ENCODE data around the gene POLR3GL. TPM values are rescaled to one million over a fixed set of nuclear protein-coding genes. Genes with fewer than 3 reads are reported as not detected.

Gene POLR3GL
- total RNA-seq, 1 donor from 2014 or later = 16.1 TPM

- TF ChIP-seq CTCF (conservative IDR thresholded peaks at IDR 0.05; ENCODE audit: low read depth, low read length) = no peak
- no peak overlapping the region for H3K4me3 ChIP-seq (ENCODE audit: low read depth, low read length)
- DNase-seq (ENCODE audit: low read depth) = no peak
Observed at GRCh38 chr1:146010126-146010738, 45.7 kb downstream of the POLR3GL start.

DNA sequence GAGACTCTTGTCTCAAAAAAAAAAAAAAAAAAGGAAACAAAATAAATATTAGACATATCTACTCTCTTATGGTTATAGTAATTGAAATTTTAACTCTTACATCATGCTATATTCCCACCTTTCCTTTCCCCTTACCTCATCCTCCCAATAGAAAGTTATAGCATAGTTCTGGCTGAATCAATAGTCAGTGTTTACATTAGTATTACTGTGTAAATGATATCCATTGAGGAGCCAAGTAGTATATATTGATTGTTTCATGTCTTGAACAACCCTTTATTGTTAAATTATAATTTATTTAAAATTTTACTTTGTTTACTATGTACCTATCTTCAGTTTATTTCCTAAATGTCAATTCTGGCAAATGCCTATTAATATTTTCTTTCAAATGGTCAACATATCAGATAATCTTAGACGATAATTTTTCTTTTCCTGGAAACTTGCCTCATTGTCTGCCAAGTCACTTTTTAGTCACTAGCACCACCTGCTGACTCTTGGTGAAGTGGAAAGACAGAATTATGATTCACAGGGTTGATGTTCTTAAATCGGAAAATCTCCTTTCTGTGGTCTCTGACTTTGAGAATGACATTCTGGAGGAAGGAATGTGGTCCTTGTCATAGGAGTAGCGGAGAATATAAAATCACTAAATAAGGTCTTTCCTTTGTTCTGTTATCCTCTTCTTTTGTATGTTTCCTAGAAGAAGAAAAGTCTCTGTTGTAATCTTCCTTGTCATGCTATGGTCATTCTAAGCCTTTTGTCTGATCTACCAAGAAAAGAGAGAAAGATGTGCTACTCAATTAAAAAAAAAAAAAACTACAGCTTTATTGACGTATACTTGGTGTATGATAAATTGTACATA is 48.4 kb downstream of the POLR3GL start:
- no peak overlapping the region for H3K4me3 ChIP-seq (ENCODE audit: low read depth, low read length)
- DNase-seq (ENCODE audit: low read depth) = no peak
- peak; percentile 88 for TF ChIP-seq CTCF (conservative IDR thresholded peaks at IDR 0.05; ENCODE audit: low read depth, low read length)

DNA sequence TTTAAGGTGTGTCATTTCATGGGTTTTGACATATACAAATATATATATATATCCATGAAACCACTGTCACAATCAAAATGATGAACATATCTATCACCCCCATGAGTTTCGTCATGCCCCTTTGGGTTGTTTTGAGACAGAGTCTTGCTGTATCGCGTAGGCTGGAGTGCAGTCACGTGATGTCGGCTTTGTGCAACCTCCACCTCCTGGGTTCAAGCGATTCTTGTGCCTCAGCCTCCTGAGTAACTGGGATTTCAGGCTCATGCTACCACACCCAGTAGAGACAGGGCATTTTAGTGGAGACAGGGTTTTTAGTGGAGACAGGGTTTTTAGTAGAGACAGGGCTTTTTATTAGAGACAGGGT is 49.1 kb downstream of the POLR3GL start:
- no peak overlapping the region for H3K4me3 ChIP-seq (ENCODE audit: low read depth, low read length)
- no peak for DNase-seq (ENCODE audit: low read depth)
- TF ChIP-seq CTCF (conservative IDR thresholded peaks at IDR 0.05; ENCODE audit: low read depth, low read length) = no peak

GRCh38 chr1:146016891-146017290 is 52.4 kb downstream of the POLR3GL start:
- TF ChIP-seq CTCF (conservative IDR thresholded peaks at IDR 0.05; ENCODE audit: low read depth, low read length) = no peak
- DNase-seq (ENCODE audit: low read depth) = no peak
- H3K4me3 ChIP-seq (ENCODE audit: low read depth, low read length) = no peak overlapping the region

DNA sequence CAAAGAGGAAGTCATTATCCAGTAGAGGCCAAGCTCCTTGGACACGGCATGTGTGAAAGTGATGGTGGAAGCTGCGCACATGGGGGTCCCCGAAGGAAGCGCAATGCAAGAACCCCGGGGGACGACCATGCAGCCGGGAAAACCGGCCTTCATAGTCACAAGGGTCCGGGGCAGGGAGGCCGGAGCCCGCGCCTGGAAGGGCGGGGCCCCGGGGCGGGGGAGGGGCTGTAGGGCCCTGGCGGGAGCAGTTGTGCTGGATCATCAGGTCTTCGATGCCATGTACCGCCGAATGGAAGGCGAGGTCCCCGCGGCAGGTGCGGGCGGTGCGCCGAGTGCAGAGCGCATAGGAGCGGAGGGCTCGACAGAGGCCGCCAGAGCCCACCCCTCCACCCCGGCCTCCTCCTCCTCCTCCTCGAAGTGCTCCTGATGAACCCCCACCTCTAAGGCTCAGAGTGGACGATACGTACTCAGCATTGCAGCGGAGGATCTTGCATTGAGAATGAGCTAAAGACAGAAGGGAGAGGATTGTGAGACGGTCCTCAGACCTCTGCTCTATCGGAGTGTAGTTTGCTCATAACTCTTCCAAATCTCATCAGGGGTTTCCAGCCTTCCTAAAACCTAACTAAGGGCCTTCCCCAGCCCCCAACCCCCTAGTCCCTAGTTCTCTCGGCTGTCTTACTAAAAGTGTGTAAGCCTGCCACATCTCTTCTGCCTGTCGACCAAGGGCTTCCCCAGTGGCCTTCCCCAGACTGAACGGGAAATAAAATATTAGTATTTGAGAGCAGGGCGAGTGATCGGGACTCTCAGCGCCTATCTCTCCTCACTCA is 55.0 kb downstream of the POLR3GL start:
- no peak overlapping the region for H3K4me3 ChIP-seq (ENCODE audit: low read depth, low read length)
- no peak for DNase-seq (ENCODE audit: low read depth)
- no peak for TF ChIP-seq CTCF (conservative IDR thresholded peaks at IDR 0.05; ENCODE audit: low read depth, low read length)

GRCh38 chr1:146020058-146021049 is 55.9 kb downstream of the POLR3GL start:
- no peak for DNase-seq (ENCODE audit: low read depth)
- TF ChIP-seq CTCF (conservative IDR thresholded peaks at IDR 0.05; ENCODE audit: low read depth, low read length) = peak; percentile 10
- no peak overlapping the region for H3K4me3 ChIP-seq (ENCODE audit: low read depth, low read length)

Measured in epithelial cell of proximal tubule (primary cell).